ENCODE data around the gene KIRREL1. TPM values are rescaled to one million over a fixed set of nuclear protein-coding genes. Genes with fewer than 3 reads are reported as not detected.

Gene KIRREL1
- total RNA-seq, 1 donor from 2014 or later = not detected

DNA sequence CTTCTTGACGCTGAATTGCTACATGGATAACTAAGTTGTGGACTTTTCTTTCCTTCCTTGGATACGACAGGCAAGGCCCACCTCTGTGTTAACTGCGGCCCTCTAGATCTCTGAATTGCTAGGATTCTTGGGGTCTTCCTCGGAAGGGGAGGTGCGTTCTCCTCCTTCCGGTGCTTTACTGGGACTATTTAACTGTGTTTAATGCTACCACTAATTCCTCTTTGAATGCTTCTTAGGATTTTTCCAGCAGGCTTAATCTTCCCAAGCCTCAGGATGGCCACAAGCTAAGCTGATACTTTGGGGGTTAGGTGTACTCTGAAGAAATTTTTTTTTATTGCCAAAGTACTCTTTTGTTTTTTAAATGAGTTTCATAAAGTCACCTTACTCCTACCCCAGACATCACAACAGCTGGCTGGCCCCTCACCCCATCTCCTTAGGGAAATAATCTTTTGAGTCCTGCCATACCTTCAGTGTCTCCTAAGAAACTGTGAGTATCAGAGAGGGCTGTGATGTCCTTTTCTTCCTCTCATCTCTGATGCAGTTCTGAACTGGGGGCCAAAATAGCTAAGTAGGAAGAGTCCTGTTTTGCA, 21.4 kb downstream of the KIRREL1 start:
- TF ChIP-seq, protein P1, sequence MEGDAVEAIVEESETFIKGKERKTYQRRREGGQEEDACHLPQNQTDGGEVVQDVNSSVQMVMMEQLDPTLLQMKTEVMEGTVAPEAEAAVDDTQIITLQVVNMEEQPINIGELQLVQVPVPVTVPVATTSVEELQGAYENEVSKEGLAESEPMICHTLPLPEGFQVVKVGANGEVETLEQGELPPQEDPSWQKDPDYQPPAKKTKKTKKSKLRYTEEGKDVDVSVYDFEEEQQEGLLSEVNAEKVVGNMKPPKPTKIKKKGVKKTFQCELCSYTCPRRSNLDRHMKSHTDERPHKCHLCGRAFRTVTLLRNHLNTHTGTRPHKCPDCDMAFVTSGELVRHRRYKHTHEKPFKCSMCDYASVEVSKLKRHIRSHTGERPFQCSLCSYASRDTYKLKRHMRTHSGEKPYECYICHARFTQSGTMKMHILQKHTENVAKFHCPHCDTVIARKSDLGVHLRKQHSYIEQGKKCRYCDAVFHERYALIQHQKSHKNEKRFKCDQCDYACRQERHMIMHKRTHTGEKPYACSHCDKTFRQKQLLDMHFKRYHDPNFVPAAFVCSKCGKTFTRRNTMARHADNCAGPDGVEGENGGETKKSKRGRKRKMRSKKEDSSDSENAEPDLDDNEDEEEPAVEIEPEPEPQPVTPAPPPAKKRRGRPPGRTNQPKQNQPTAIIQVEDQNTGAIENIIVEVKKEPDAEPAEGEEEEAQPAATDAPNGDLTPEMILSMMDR (IDR thresholded peaks at IDR 0.05) = no peak
- intact Hi-C loops (cut with micrococcal nuclease) = no loop called here
- Mint-ChIP-seq H3K36me3 (ENCODE audit: low read depth) (no peaks in the 10 kb centered on the region), H3K9me3 (no peaks in the 10 kb centered on the region), H3K27ac (no peak overlapping the region), H3K4me1 (no peaks in the 10 kb centered on the region), H3K4me3 (no peak overlapping the region), H3K27me3 (peaks cover 45% of the 10 kb centered on the region)
- ChIA-PET CTCF (no interaction called here), POLR2A (no interaction called here)
- DNase-seq (no peak), ATAC-seq (ENCODE audit: low read depth) (no peak)

DNA sequence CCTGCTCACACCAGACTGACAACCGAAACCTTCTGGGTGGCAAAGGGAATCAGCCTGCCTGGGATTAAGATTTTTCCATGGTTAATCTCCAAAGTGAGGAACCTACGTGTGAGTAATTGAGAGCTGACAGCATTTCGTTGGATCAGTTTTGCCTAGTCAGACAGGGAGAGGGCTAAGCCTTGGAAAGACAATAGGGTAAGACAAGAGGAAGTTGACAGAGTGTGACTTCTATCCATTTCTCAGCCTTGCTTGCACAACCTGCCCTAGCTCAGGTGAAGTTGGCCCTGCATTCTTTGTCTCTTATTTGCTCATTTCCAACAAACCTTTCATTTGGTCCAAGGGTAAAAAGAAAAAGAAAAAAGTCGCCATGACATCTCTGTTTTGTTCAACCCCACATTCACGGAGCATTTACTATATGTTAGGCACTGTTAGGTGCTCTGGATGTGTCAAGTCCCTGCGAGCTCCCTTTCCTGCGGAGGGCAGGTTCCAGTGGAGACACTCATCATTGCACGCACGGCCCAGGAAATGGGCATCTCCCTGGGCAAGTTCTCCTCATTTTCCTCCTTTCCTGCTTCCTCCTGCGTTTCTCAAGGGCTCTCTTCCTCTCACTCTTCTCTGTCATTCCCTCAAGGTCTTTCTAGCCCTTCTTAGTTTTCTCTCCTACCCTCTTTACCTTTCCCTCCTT, 23.3 kb downstream of the KIRREL1 start:
- H3K4me3 Mint-ChIP-seq = no peak overlapping the region

GRCh38 chr1:158017800-158018595, 24.6 kb downstream of the KIRREL1 start:
- ChIA-PET CTCF (interaction anchor here (0.6 kb wide), 1 partner anchor 9 kb away, joined by 3 read pairs; no protein-coding TSS in a partner anchor), POLR2A (no interaction called here)
- Mint-ChIP-seq H3K27me3 (peaks cover 35% of the 10 kb centered on the region), H3K27ac (no peak overlapping the region), H3K4me3 (no peak overlapping the region), H3K36me3 (ENCODE audit: low read depth) (no peaks in the 10 kb centered on the region), H3K9me3 (no peaks in the 10 kb centered on the region), H3K4me1 (no peaks in the 10 kb centered on the region)
- TF ChIP-seq, protein P1 (IDR thresholded peaks at IDR 0.05) = no peak
- no peak for DNase-seq
- no peak for ATAC-seq (ENCODE audit: low read depth)
- intact Hi-C loops (cut with micrococcal nuclease) = no loop called here

More for the DNA sequence above, 23.3 kb downstream of the KIRREL1 start:
- no peaks in the 10 kb centered on the region for H3K36me3 Mint-ChIP-seq (ENCODE audit: low read depth)
- H3K27me3 Mint-ChIP-seq = peaks cover 39% of the 10 kb centered on the region
- POLR2A ChIA-PET = no interaction called here
- CTCF ChIA-PET = no interaction called here
- no peaks in the 10 kb centered on the region for H3K4me1 Mint-ChIP-seq
- DNase-seq (no peak), ATAC-seq (ENCODE audit: low read depth) (no peak)
- H3K9me3 Mint-ChIP-seq = no peaks in the 10 kb centered on the region
- TF ChIP-seq, protein P1 (IDR thresholded peaks at IDR 0.05) = no peak
- no peak overlapping the region for H3K27ac Mint-ChIP-seq
- intact Hi-C loops (cut with micrococcal nuclease) = no loop called here

DNA sequence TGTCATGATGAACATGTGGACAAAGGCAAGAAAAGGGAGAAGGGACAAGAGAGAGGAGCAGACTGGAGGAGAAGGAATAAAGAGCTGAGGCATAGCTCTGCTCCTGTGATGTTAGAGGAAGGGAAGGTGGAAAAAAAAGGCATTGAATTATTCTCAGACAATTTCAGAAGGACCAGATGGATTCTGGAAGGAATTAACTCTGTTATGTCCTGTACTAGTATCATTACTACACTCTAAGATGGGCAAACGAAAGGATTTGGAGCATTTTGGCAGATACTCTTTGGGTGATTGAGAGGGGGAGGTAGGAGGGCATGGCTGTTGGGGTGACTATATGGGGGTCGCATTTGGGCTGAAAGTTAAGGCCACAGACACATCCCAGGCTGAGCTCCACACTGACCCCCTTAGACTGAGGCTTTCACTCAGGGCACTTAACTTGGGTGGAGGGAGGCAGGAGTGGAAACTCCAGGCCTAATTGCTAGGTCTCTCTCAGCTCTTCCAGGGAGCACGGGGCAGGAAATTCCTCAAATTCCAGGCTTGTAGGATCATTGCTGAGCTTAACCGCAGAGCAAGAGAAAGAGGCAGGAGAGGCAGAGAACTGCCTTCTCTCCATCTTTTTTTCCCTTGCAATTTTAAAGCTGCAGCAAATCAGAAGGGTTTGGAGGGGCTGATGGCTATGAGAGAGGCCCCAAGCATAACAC, 25.9 kb downstream of the KIRREL1 start:
- H3K36me3 Mint-ChIP-seq (ENCODE audit: low read depth) = no peaks in the 10 kb centered on the region
- no peak for DNase-seq
- H3K9me3 Mint-ChIP-seq = no peaks in the 10 kb centered on the region
- ATAC-seq (ENCODE audit: low read depth) = no peak
- intact Hi-C loops (cut with micrococcal nuclease) = no loop called here
- POLR2A ChIA-PET = no interaction called here
- CTCF ChIA-PET = interaction anchor here (1.6 kb wide), 1 partner anchor 15 kb away, joined by 4 read pairs; no protein-coding TSS in a partner anchor
- H3K4me1 Mint-ChIP-seq = no peaks in the 10 kb centered on the region
- TF ChIP-seq, protein P1 (IDR thresholded peaks at IDR 0.05) = no peak
- H3K27me3 Mint-ChIP-seq = peaks cover 28% of the 10 kb centered on the region
- H3K27ac Mint-ChIP-seq = no peak overlapping the region
- H3K4me3 Mint-ChIP-seq = no peak overlapping the region

Data from activated B cell treated with CpG ODN at 0.5 μM for 24 hours (primary cell).